B cell (primary cell): ENCODE measurements around the gene CCDC171. TPM values are rescaled to one million over a fixed set of nuclear protein-coding genes. Genes with fewer than 3 reads are reported as not detected.

Source experiments
- ATAC-seq: fragments of 200-7000 bp; cut with Tn5 transposase; one replicate; pipeline ENCODE4 v1.10.0; 2021; ENCODE audit warnings: low read depth, mild to moderate bottlenecking, moderate number of reproducible peaks, moderate library complexity
- CTCF ChIA-PET: fragments of 350-600 bp; sonication (Branson Sonifier 250); formaldehyde crosslinking; loops from one replicate; lab custom pipeline; 2021; ENCODE audit warnings: antibody characterized with exemption, inconsistent platforms; lab: Charles Lee
- POLR2A ChIA-PET: fragments of 350-600 bp; sonication (Branson Sonifier 250); formaldehyde crosslinking; loops from one replicate; lab custom pipeline; 2021; ENCODE audit warnings: antibody characterized with exemption; lab: Charles Lee
- DNase-seq: peaks from one replicate; pipeline ENCODE4 v3.0.0; 2013
- H2AFZ ChIP-seq: 2 replicates; pipeline ENCODE4 v1.6.1; 2012; ENCODE audit warnings: mild to moderate bottlenecking, low read depth, low read length; ENCODE audit not compliant: insufficient read depth, poor library complexity, severe bottlenecking
- H3K27ac ChIP-seq, 2 donors: 1 replicate in 1 of 2; 2 replicates in 1 of 2; pipeline ENCODE4 v1.5.1; 2012 to 2013; ENCODE audit warnings: low read length in 2 of 2, mild to moderate bottlenecking in 2 of 2, moderate library complexity in 1 of 2
- H3K27me3 ChIP-seq, 4 experiments: fragments of 200-600 bp in 1 of 4; sonication (generic) in 1 of 4; replicated peaks in 1 of 4; 1 replicate in 2 of 4; 2 replicates in 2 of 4; pipeline versions ENCODE4 v1.6.1 to v1.7.0; 2013 to 2016; ENCODE audit warnings: low read length in 3 of 4, mild to moderate bottlenecking in 2 of 4, mixed read lengths in 1 of 4, moderate library complexity in 1 of 4; ENCODE audit not compliant: insufficient read depth in 4 of 4, control insufficient read depth in 3 of 4; ENCODE audit errors: control extremely low read depth in 1 of 4
- H3K36me3 ChIP-seq, 2 experiments: replicated peaks in 1 of 2; 1 replicate in 1 of 2; 2 replicates in 1 of 2; pipeline versions ENCODE4 v1.6.1 to v1.7.1; 2013; ENCODE audit warnings: low read length in 1 of 2; ENCODE audit not compliant: insufficient read depth in 2 of 2, control insufficient read depth in 1 of 2; ENCODE audit errors: control extremely low read depth in 1 of 2, extremely low read depth in 1 of 2
- H3K4me1 ChIP-seq, 2 donors: fragments of 200-600 bp in 1 of 2; sonication (generic) in 1 of 2; 1 replicate in 1 of 2; 2 replicates in 1 of 2; pipeline versions ENCODE4 v1.5.1 to v1.6.1; 2013 to 2017; ENCODE audit warnings: low read length in 2 of 2; ENCODE audit not compliant: control insufficient read depth in 2 of 2, insufficient read depth in 2 of 2
- H3K4me2 ChIP-seq: replicated peaks from 2 replicates; pipeline ENCODE3; 2012; ENCODE audit warnings: mild to moderate bottlenecking, low read depth, low read length; ENCODE audit not compliant: poor library complexity, severe bottlenecking
- H3K4me3 ChIP-seq, 5 experiments: fragments of 200-600 bp in 1 of 5; sonication (generic) in 1 of 5; 1 replicate in 3 of 5; 2 replicates in 2 of 5; pipeline versions ENCODE4 v1.5.1 to v1.7.0; 2011 to 2016; ENCODE audit warnings: low read length in 4 of 5, mild to moderate bottlenecking in 4 of 5, low read depth in 2 of 5, control low read depth in 1 of 5, moderate library complexity in 1 of 5; ENCODE audit not compliant: insufficient read depth in 1 of 5; ENCODE audit errors: control extremely low read depth in 1 of 5, extremely low read depth in 1 of 5
- H3K79me2 ChIP-seq: fragments of 200-600 bp; sonication (generic); one replicate; pipeline ENCODE4 v1.6.0; 2016; ENCODE audit warnings: low read length; ENCODE audit not compliant: control insufficient read depth, insufficient read depth
- H3K9ac ChIP-seq: fragments of 200-600 bp; sonication (generic); 2 replicates; pipeline ENCODE4 v1.6.1; 2017; ENCODE audit warnings: mild to moderate bottlenecking, low read length, moderate library complexity
- H3K9me3 ChIP-seq, 3 donors: one replicate each; pipeline versions ENCODE4 v1.6.1 to v1.7.1; 2013; ENCODE audit warnings: low read length in 2 of 3; ENCODE audit not compliant: control insufficient read depth in 2 of 3, insufficient read depth in 1 of 3; ENCODE audit errors: control extremely low read depth in 1 of 3
- H4K20me1 ChIP-seq: 2 replicates; pipeline ENCODE4 v1.6.0; 2012; ENCODE audit warnings: mild to moderate bottlenecking, low read length; ENCODE audit not compliant: insufficient read depth, control insufficient read depth, poor library complexity, severe bottlenecking
- H3K27ac Mint-ChIP-seq: one replicate; pipeline ENCODE4 v1.8.0; 2021; ENCODE audit warnings: mixed read lengths
- H3K27me3 Mint-ChIP-seq: one replicate; pipeline ENCODE4 v1.8.0; 2021; ENCODE audit warnings: mixed read lengths
- H3K4me1 Mint-ChIP-seq: one replicate; pipeline ENCODE4 v1.8.0; 2021; ENCODE audit warnings: mixed read lengths
- H3K4me3 Mint-ChIP-seq: one replicate; pipeline ENCODE4 v1.8.0; 2021; ENCODE audit warnings: mixed read lengths
- H3K9me3 Mint-ChIP-seq: one replicate; pipeline ENCODE4 v1.8.0; 2022; ENCODE audit warnings: mixed read lengths; ENCODE audit not compliant: insufficient read depth
- EZH2 ChIP-seq: IDR thresholded peaks from 2 replicates; pipeline ENCODE4 v1.6.1; 2012; ENCODE audit warnings: borderline replicate concordance, low read depth, mild to moderate bottlenecking, moderate library complexity, low read length; ENCODE audit not compliant: insufficient read depth, poor library complexity, severe bottlenecking
- WGBS: methylation state at CpG from one replicate; pipeline ENCODE4 v1.1.5; 2013; ENCODE audit warnings: missing lambda C conversion rate; ENCODE audit not compliant: insufficient coverage; 5-methylcytosine and 5-hydroxymethylcytosine counted together
- intact Hi-C: fragments of 100-400 bp; cut with micrococcal nuclease; formaldehyde crosslinking; loops from one replicate; pipeline ENCODE4 v1.10.0; 2022
- polyA plus RNA-seq: library from polyadenylated mRNA; depleted of rRNA; stranded (reverse); fragments of >200 nt; gene quantifications from 2 replicates; pipeline ENCODE4 v1.2.3, GENCODE V29; 2012
- total RNA-seq, 2 donors: library from RNA; stranded (reverse); fragments of 120-200 nt in 1 of 2; gene quantifications; 1 replicate in 1 of 2; 2 replicates in 1 of 2; pipeline versions ENCODE4 v1.2.3 to v1.2.4, GENCODE V29; 2013 to 2022
- TF ChIP-seq, protein P1 (sequence below): fragments of 200-600 bp; IDR thresholded peaks from one replicate; pipeline ENCODE4 v1.8.0; 2022; ENCODE audit warnings: antibody characterized with exemption, mild to moderate bottlenecking

CCDC171 gene
- total and polyA plus RNA-seq, 2 donors (not counting 1 experiment from before 2014, with no cell fraction given): 0.22 to 6.3 TPM

DNA sequence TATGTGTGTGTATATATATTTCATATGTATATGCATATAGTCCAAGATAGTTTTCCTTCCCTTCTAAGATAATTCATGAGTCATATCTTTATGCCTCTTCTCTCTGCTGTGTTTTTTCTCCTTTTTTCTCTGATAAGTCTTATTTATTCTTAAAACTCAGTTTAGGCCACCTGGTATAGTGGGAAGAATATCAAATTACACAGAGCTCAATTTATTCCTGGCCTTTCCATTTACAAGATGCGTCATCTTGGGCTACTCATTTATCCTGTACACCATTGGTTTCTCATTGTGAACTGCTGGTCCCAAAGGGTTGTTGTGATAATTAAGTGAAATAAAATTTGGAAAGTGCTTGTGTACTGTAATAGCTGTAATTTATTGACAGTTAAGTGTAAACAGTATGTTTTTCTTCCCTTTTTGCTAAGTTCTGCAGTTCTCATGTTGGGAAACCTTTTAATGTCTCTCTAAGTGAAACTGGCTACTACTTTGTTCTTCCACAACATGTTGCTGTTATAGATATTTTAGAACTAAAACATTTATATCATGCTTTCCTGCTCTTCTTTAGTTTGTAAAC is 19.4 kb downstream of the CCDC171 start:
- Histone ChIP-seq H3K9me3 (no peaks in the 10 kb centered on the region), H3K79me2 (no peaks in the 10 kb centered on the region), H2AFZ (no peak overlapping the region), H3K4me3 (no peak overlapping the region), H3K4me1 (no peaks in the 10 kb centered on the region), H4K20me1 (no peaks in the 10 kb centered on the region), H3K27ac (no peak overlapping the region), H3K9ac (no peak overlapping the region), H3K36me3 (no peaks in the 10 kb centered on the region), H3K4me2 (no peak overlapping the region), H3K27me3 (no peaks in the 10 kb centered on the region)
- no peak for DNase-seq
- H3K4me3 Mint-ChIP-seq: no peak overlapping the region
- intact Hi-C loops: no loop called here
- no peak for ATAC-seq
- H3K27me3 Mint-ChIP-seq: no peaks in the 10 kb centered on the region
- TF ChIP-seq, protein P1, sequence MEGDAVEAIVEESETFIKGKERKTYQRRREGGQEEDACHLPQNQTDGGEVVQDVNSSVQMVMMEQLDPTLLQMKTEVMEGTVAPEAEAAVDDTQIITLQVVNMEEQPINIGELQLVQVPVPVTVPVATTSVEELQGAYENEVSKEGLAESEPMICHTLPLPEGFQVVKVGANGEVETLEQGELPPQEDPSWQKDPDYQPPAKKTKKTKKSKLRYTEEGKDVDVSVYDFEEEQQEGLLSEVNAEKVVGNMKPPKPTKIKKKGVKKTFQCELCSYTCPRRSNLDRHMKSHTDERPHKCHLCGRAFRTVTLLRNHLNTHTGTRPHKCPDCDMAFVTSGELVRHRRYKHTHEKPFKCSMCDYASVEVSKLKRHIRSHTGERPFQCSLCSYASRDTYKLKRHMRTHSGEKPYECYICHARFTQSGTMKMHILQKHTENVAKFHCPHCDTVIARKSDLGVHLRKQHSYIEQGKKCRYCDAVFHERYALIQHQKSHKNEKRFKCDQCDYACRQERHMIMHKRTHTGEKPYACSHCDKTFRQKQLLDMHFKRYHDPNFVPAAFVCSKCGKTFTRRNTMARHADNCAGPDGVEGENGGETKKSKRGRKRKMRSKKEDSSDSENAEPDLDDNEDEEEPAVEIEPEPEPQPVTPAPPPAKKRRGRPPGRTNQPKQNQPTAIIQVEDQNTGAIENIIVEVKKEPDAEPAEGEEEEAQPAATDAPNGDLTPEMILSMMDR: no peak
- TF ChIP-seq EZH2: no peak
- CTCF ChIA-PET: no interaction called here
- H3K9me3 Mint-ChIP-seq: no peaks in the 10 kb centered on the region
- no peaks in the 10 kb centered on the region for H3K4me1 Mint-ChIP-seq
- POLR2A ChIA-PET: no interaction called here
- WGBS: no CpG with 5 or more reads among the region's 1 CpG
- no peak overlapping the region for H3K27ac Mint-ChIP-seq

DNA sequence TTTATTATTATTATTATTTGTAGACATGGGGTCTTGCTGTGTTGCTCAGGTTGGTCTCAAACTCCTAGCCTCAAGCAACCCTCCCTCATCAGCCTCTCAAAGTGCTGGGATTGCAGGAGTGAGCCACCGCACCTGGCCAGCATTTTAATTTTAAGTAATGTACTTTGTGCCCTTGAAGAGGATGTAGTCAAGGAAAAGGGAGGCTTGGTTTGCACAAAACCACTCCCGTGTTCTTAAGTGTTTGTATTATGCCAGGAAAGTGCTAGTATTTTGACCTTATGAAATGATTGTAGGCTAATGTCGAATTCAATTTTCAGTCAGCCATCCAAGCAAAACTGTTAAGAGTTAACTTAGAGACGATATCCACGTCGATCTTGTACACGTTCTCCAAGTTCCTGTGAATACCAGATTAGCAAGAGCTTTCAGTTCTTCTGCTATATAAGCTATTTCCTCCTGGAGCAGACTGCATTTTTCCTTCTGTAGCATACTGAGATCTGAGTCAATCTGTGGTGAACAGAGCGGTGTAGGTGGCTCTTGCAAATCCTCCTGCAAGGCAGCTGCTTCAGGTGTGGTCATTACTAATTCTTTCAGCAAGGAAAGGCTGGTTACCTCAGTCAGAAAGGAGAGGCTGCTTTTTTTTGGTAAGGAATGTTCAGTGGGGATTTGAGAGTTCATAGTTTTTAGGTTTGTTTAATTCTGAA is 23.7 kb downstream of the CCDC171 start:
- Mint-ChIP-seq H3K9me3 (no peaks in the 10 kb centered on the region), H3K4me3 (no peak overlapping the region), H3K27ac (no peak overlapping the region), H3K27me3 (no peaks in the 10 kb centered on the region), H3K4me1 (no peaks in the 10 kb centered on the region)
- H3K9ac ChIP-seq: no peak overlapping the region
- no peak for DNase-seq
- ChIA-PET POLR2A (no interaction called here), CTCF (no interaction called here)
- no peak overlapping the region for H3K4me3 ChIP-seq
- no peaks in the 10 kb centered on the region for H3K9me3 ChIP-seq
- H3K36me3 ChIP-seq: no peaks in the 10 kb centered on the region
- H3K4me1 ChIP-seq: no peaks in the 10 kb centered on the region
- intact Hi-C loops: no loop called here
- 94% methylated on average over 8 of the region's 8 CpGs for WGBS
- no peaks in the 10 kb centered on the region for H3K79me2 ChIP-seq
- H2AFZ ChIP-seq: no peak overlapping the region
- no peak overlapping the region for H3K4me2 ChIP-seq
- ATAC-seq: no peak
- no peaks in the 10 kb centered on the region for H3K27me3 ChIP-seq
- no peak overlapping the region for H3K27ac ChIP-seq
- H4K20me1 ChIP-seq: no peaks in the 10 kb centered on the region
- TF ChIP-seq, protein P1: no peak
- no peak for TF ChIP-seq EZH2
